Measurements from ENCODE around the gene NEDD4L.

NEDD4L gene

DNA sequence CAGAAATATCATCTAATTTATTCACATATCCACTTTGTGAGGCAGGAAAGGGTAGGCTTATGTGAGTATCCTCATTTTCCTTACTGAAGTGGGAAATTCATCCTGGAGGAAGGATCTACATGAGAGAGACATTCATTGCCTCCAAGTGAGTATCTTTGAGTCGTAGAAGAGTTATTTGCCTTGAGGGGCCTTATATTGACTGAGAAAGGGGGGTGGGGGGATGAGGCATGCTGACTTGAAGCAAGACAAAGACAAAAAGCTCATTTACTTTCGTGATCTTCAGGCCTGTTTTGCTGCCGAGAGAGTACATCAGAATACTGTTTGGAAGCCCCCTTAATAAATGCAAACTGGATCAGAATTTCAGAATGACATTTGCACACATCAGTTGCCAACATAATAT is 17.6 kb upstream of the NEDD4L start:
- H3K18ac ChIP-seq (ENCODE audit: low read length) = no peak overlapping the region
- WGBS, 2 donors (ENCODE audit: extremely low coverage in 2 of 2, insufficient read length in 2 of 2, insufficient replicate concordance in 1 of 2) = no CpG with 5 or more reads among the region's 3 CpGs
- H2AFZ ChIP-seq (ENCODE audit: low read length) = no peak overlapping the region
- no peaks in the 10 kb centered on the region for H3K9me3 ChIP-seq (replicated peaks in 1 of 2; ENCODE audit: control insufficient read depth in 2 of 2, insufficient read depth in 1 of 2, low read depth in 1 of 2, low read length in 2 of 2)
- H3K36me3 ChIP-seq (replicated peaks in 1 of 2; ENCODE audit: control insufficient read depth in 2 of 2, insufficient read depth in 2 of 2, low read length in 2 of 2) = no peaks in the 10 kb centered on the region
- no peak overlapping the region for H3K4me2 ChIP-seq (ENCODE audit: insufficient read depth, low read length, poor library complexity, severe bottlenecking)
- H3K27ac ChIP-seq (replicated peaks; ENCODE audit: low read length) = no peak overlapping the region
- H3K4me1 ChIP-seq (ENCODE audit: control insufficient read depth in 2 of 2, insufficient read depth in 1 of 2, low read depth in 1 of 2, low read length in 2 of 2) = peaks cover 0 to 10% of the 10 kb centered on the region in 2 donors
- no peak overlapping the region for H4K91ac ChIP-seq (ENCODE audit: low read depth, low read length, poor library complexity)
- H2BK120ac ChIP-seq (ENCODE audit: low read depth, low read length) = no peak overlapping the region
- no peak overlapping the region for H3K4ac ChIP-seq (ENCODE audit: low read length)
- H2BK12ac ChIP-seq (ENCODE audit: low read length) = no peak overlapping the region
- H4K8ac ChIP-seq (ENCODE audit: low read depth, low read length) = no peak overlapping the region
- H3K9ac ChIP-seq (ENCODE audit: low read depth, low read length, poor library complexity) = no peak overlapping the region
- H3K23ac ChIP-seq (ENCODE audit: low read depth, low read length, poor library complexity) = no peak overlapping the region
- H3K14ac ChIP-seq (ENCODE audit: low read length) = no peak overlapping the region
- H3K79me1 ChIP-seq (ENCODE audit: low read depth, low read length) = no peaks in the 10 kb centered on the region
- peaks cover 0 to 9% (median 0%) of the 10 kb centered on the region in 3 experiments for H3K27me3 ChIP-seq (ENCODE audit: control insufficient read depth in 3 of 3, insufficient read depth in 3 of 3, low read depth in 1 of 3, low read length in 3 of 3)
- no peak overlapping the region for H2AK5ac ChIP-seq (ENCODE audit: low read depth, low read length)
- no peak overlapping the region for H2BK15ac ChIP-seq (ENCODE audit: low read length)
- no peak overlapping the region for H2BK5ac ChIP-seq (ENCODE audit: low read length)
- no peak overlapping the region for H3K4me3 ChIP-seq (ENCODE audit: low read length in 2 of 2)
- DNase-seq (ENCODE audit: low spot score) = no peak

GRCh38 chr18:58026857-58027256 is 17.2 kb upstream of the NEDD4L start:
- H2BK5ac ChIP-seq (ENCODE audit: low read length) = no peak overlapping the region
- whole genome bisulfite sequencing, 2 donors (ENCODE audit: extremely low coverage in 2 of 2, insufficient read length in 2 of 2, insufficient replicate concordance in 1 of 2) = no CpG with 5 or more reads among the region's 2 CpGs
- no peaks in the 10 kb centered on the region for H3K79me1 ChIP-seq (ENCODE audit: low read depth, low read length)
- DNase-seq (ENCODE audit: low spot score) = no peak
- no peak overlapping the region for H2BK120ac ChIP-seq (ENCODE audit: low read depth, low read length)
- H3K4ac ChIP-seq (ENCODE audit: low read length) = no peak overlapping the region
- H3K4me2 ChIP-seq (ENCODE audit: insufficient read depth, low read length, poor library complexity, severe bottlenecking) = no peak overlapping the region
- no peak overlapping the region for H3K14ac ChIP-seq (ENCODE audit: low read length)
- H2BK12ac ChIP-seq (ENCODE audit: low read length) = no peak overlapping the region
- peaks cover 0 to 9% (median 0%) of the 10 kb centered on the region in 3 experiments for H3K27me3 ChIP-seq (ENCODE audit: control insufficient read depth in 3 of 3, insufficient read depth in 3 of 3, low read depth in 1 of 3, low read length in 3 of 3)
- H2BK15ac ChIP-seq (ENCODE audit: low read length) = no peak overlapping the region
- no peak overlapping the region for H4K91ac ChIP-seq (ENCODE audit: low read depth, low read length, poor library complexity)
- no peak overlapping the region for H4K8ac ChIP-seq (ENCODE audit: low read depth, low read length)
- no peak overlapping the region for H3K9ac ChIP-seq (ENCODE audit: low read depth, low read length, poor library complexity)
- H3K27ac ChIP-seq (replicated peaks; ENCODE audit: low read length) = no peak overlapping the region
- H3K18ac ChIP-seq (ENCODE audit: low read length) = no peak overlapping the region
- H3K36me3 ChIP-seq (replicated peaks in 1 of 2; ENCODE audit: control insufficient read depth in 2 of 2, insufficient read depth in 2 of 2, low read length in 2 of 2) = no peaks in the 10 kb centered on the region
- H2AK5ac ChIP-seq (ENCODE audit: low read depth, low read length) = no peak overlapping the region
- H3K4me3 ChIP-seq (ENCODE audit: low read length in 2 of 2) = no peak overlapping the region
- H2AFZ ChIP-seq (ENCODE audit: low read length) = no peak overlapping the region
- no peaks in the 10 kb centered on the region for H3K9me3 ChIP-seq (replicated peaks in 1 of 2; ENCODE audit: control insufficient read depth in 2 of 2, insufficient read depth in 1 of 2, low read depth in 1 of 2, low read length in 2 of 2)
- no peak overlapping the region for H3K23ac ChIP-seq (ENCODE audit: low read depth, low read length, poor library complexity)
- H3K4me1 ChIP-seq (ENCODE audit: control insufficient read depth in 2 of 2, insufficient read depth in 1 of 2, low read depth in 1 of 2, low read length in 2 of 2) = peaks cover 0 to 10% of the 10 kb centered on the region in 2 donors

DNA sequence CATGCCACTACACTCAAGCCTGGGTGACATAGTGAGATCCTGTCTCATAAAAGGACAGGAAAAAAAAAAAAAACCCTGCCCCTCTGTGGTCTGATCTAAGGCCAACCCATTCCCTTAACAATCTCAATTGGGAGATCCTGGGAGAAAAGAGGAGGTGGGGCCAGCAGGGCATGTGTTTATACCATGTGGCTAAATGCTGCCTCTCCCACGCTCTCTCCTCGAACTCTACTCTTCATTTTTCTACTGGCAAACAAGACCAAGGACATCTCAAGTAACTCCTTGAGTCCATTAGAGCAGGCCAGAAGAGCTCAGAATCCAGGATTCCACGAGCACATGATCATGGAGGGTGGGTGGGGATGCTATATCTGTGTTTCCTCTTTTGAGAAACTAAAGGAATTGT is 16.7 kb upstream of the NEDD4L start:
- H2BK5ac ChIP-seq (ENCODE audit: low read length) = no peak overlapping the region
- no peaks in the 10 kb centered on the region for H3K79me1 ChIP-seq (ENCODE audit: low read depth, low read length)
- peaks cover 0 to 9% (median 0%) of the 10 kb centered on the region in 3 experiments for H3K27me3 ChIP-seq (ENCODE audit: control insufficient read depth in 3 of 3, insufficient read depth in 3 of 3, low read depth in 1 of 3, low read length in 3 of 3)
- H3K4ac ChIP-seq (ENCODE audit: low read length) = no peak overlapping the region
- H3K23ac ChIP-seq (ENCODE audit: low read depth, low read length, poor library complexity) = no peak overlapping the region
- H4K8ac ChIP-seq (ENCODE audit: low read depth, low read length) = no peak overlapping the region
- no peak overlapping the region for H2BK12ac ChIP-seq (ENCODE audit: low read length)
- no peaks in the 10 kb centered on the region for H3K36me3 ChIP-seq (replicated peaks in 1 of 2; ENCODE audit: control insufficient read depth in 2 of 2, insufficient read depth in 2 of 2, low read length in 2 of 2)
- no peak overlapping the region for H3K14ac ChIP-seq (ENCODE audit: low read length)
- H2BK15ac ChIP-seq (ENCODE audit: low read length) = no peak overlapping the region
- H2BK120ac ChIP-seq (ENCODE audit: low read depth, low read length) = no peak overlapping the region
- H3K4me1 ChIP-seq (ENCODE audit: control insufficient read depth in 2 of 2, insufficient read depth in 1 of 2, low read depth in 1 of 2, low read length in 2 of 2) = peaks cover 0 to 10% of the 10 kb centered on the region in 2 donors
- H2AFZ ChIP-seq (ENCODE audit: low read length) = no peak overlapping the region
- no peak overlapping the region for H2AK5ac ChIP-seq (ENCODE audit: low read depth, low read length)
- no peak overlapping the region for H3K27ac ChIP-seq (replicated peaks; ENCODE audit: low read length)
- no peak overlapping the region for H3K9ac ChIP-seq (ENCODE audit: low read depth, low read length, poor library complexity)
- DNase-seq (ENCODE audit: low spot score) = no peak
- no peak overlapping the region for H3K4me3 ChIP-seq (ENCODE audit: low read length in 2 of 2)
- no peak overlapping the region for H3K18ac ChIP-seq (ENCODE audit: low read length)
- no CpG with 5 or more reads among the region's 3 CpGs for WGBS, 2 donors (ENCODE audit: extremely low coverage in 2 of 2, insufficient read length in 2 of 2, insufficient replicate concordance in 1 of 2)
- H3K4me2 ChIP-seq (ENCODE audit: insufficient read depth, low read length, poor library complexity, severe bottlenecking) = no peak overlapping the region
- H4K91ac ChIP-seq (ENCODE audit: low read depth, low read length, poor library complexity) = no peak overlapping the region
- H3K9me3 ChIP-seq (replicated peaks in 1 of 2; ENCODE audit: control insufficient read depth in 2 of 2, insufficient read depth in 1 of 2, low read depth in 1 of 2, low read length in 2 of 2) = no peaks in the 10 kb centered on the region

GRCh38 chr18:58028109-58028784 is 15.8 kb upstream of the NEDD4L start:
- H3K4me2 ChIP-seq (ENCODE audit: insufficient read depth, low read length, poor library complexity, severe bottlenecking) = no peak overlapping the region
- H3K14ac ChIP-seq (ENCODE audit: low read length) = no peak overlapping the region
- H3K36me3 ChIP-seq (replicated peaks in 1 of 2; ENCODE audit: control insufficient read depth in 2 of 2, insufficient read depth in 2 of 2, low read length in 2 of 2) = no peaks in the 10 kb centered on the region
- no peak overlapping the region for H2AFZ ChIP-seq (ENCODE audit: low read length)
- no peak overlapping the region for H2BK12ac ChIP-seq (ENCODE audit: low read length)
- H3K18ac ChIP-seq (ENCODE audit: low read length) = no peak overlapping the region
- peaks cover 0 to 10% of the 10 kb centered on the region in 2 donors for H3K4me1 ChIP-seq (ENCODE audit: control insufficient read depth in 2 of 2, insufficient read depth in 1 of 2, low read depth in 1 of 2, low read length in 2 of 2)
- no peak overlapping the region for H2BK120ac ChIP-seq (ENCODE audit: low read depth, low read length)
- H2BK15ac ChIP-seq (ENCODE audit: low read length) = no peak overlapping the region
- H2AK5ac ChIP-seq (ENCODE audit: low read depth, low read length) = no peak overlapping the region
- H3K4me3 ChIP-seq (ENCODE audit: low read length in 2 of 2) = no peak overlapping the region
- no peak overlapping the region for H2BK5ac ChIP-seq (ENCODE audit: low read length)
- H3K4ac ChIP-seq (ENCODE audit: low read length) = no peak overlapping the region
- no peak overlapping the region for H3K27ac ChIP-seq (replicated peaks; ENCODE audit: low read length)
- no peak overlapping the region for H4K91ac ChIP-seq (ENCODE audit: low read depth, low read length, poor library complexity)
- no peak overlapping the region for H3K23ac ChIP-seq (ENCODE audit: low read depth, low read length, poor library complexity)
- no peak for DNase-seq (ENCODE audit: low spot score)
- H3K9me3 ChIP-seq (replicated peaks in 1 of 2; ENCODE audit: control insufficient read depth in 2 of 2, insufficient read depth in 1 of 2, low read depth in 1 of 2, low read length in 2 of 2) = no peaks in the 10 kb centered on the region
- H3K27me3 ChIP-seq (ENCODE audit: control insufficient read depth in 3 of 3, insufficient read depth in 3 of 3, low read depth in 1 of 3, low read length in 3 of 3) = peaks cover 0 to 12% (median 0%) of the 10 kb centered on the region in 3 experiments
- H3K79me1 ChIP-seq (ENCODE audit: low read depth, low read length) = no peaks in the 10 kb centered on the region
- WGBS, 2 donors (ENCODE audit: extremely low coverage in 2 of 2, insufficient read length in 2 of 2, insufficient replicate concordance in 1 of 2) = no CpG with 5 or more reads among the region's 4 CpGs
- H3K9ac ChIP-seq (ENCODE audit: low read depth, low read length, poor library complexity) = no peak overlapping the region
- no peak overlapping the region for H4K8ac ChIP-seq (ENCODE audit: low read depth, low read length)

All from neuronal stem cell (in vitro differentiated cells).